ENCODE results near the gene GK2.

- TF ChIP-seq POLR2A (IDR thresholded peaks at IDR 0.05; ENCODE audit: low read length), result no peak
- no peak for TF ChIP-seq GATA1 (IDR thresholded peaks at IDR 0.05; ENCODE audit: low read depth, low read length)
These were observed 37.3 kb upstream of the GK2 start for GRCh38 chr4:79445371-79445781.

Data from erythroblast (primary cell).